GM18873 (cell line): ENCODE results near the gene C2orf68.
"Not testable (repeated sequence)": the region's sequence is repeated elsewhere in the genome, so short reads cannot be mapped to it uniquely, and the experiment has no call there.

Source experiments
- ATAC-seq: cut with Tn5 transposase; IDR thresholded peaks from one replicate; pipeline ENCODE4 v1.9.1; 2021; ENCODE audit warnings: mild to moderate bottlenecking, moderate library complexity, moderate number of reproducible peaks; ENCODE audit not compliant: unreplicated experiment, low FRiP score

C2orf68 gene

DNA sequence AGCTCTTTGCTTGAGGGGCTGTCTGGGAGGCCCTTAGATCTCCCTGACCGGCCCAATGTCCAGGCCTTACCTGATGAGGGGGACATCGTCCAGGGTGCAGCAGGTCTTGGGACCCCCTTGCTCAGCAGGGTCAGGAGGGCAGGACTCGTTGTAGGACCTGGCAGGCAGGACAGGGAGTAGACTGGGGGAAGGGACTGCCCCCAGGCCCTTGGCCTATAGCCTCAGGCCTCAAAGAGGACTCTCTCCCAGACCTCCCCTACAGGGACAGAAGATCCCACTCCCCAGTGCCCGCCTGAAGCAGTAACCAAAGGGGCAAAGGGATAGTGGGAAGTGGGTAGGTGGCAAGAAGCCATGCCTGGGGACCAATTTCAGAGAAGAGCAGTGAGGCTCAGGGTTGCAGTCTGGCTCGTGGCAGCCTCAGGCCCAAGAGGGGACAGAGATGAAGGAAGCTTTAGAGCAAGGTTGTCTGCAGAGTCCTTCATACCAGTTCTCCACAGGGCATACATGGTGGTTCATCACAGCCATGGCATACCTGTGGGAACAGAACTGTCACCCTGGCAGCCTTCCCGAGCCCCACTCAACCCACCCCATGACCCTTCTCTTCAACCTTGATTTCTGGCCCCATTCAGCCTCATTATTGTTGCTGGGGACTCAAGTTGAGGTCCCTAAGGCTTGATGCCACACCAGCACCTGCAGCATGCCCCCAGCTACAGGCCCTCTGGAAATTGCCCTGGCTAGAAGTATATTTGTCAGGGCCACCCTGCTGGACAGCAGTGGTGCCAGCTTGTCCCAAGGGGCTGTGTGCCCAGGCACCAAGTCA is 10.7 kb downstream of the C2orf68 start:
- ATAC-seq: no peak

DNA sequence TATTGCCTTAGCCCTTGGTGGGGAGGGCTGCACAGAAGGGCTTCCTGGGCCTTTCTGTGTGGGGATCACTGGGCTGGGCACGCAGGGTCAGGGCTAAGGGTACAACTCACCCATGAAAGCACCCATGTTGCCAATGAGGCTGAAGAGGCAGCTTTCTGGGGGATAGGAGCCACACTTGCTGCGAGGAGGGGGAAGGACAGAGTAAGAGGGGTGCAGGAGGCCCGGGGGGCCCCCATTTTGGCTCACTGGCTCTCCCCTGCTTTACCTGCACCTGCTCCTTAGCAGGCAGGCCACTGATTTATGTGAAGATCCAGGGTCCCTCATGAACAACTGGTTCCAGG is 11.7 kb downstream of the C2orf68 start:
- no peak for ATAC-seq

DNA sequence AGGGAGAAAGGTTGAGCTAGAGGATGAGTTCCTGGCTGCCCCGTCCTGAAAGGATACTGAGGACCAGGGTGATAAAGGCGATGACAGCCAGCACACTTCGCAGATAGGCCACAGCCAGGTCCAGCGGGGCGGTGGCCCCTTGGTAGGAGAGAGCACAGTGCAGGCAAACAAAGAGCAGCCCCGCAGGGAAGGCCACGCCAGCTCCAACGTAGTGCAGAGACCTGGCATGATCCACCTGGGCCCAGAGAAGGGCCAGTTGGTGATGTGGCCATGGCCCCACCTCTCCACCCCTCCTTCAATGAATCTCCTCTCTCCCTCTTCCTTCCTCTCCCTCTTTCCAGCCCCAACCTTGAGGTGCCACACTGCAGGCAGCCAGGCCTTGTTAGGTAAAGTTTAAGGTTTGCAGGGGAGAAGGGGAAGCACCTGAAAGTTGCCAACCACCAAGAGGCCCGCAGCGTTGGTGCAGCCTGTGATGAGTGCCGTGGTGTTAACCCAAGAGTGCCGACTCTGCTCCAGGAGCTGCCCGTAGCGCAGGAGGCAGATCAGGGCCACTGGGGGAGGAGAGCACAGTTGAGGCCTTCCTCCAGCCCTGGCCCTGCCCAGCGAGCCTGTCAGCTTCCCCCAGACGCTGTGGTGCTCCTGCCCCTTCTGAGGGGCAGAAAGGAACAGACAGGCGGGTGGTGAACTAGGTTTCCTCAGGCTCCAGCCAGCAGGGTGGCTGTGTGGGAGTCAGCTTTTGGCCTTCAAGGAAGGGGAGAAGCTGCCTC is 12.2 kb downstream of the C2orf68 start:
- ATAC-seq: no peak

DNA sequence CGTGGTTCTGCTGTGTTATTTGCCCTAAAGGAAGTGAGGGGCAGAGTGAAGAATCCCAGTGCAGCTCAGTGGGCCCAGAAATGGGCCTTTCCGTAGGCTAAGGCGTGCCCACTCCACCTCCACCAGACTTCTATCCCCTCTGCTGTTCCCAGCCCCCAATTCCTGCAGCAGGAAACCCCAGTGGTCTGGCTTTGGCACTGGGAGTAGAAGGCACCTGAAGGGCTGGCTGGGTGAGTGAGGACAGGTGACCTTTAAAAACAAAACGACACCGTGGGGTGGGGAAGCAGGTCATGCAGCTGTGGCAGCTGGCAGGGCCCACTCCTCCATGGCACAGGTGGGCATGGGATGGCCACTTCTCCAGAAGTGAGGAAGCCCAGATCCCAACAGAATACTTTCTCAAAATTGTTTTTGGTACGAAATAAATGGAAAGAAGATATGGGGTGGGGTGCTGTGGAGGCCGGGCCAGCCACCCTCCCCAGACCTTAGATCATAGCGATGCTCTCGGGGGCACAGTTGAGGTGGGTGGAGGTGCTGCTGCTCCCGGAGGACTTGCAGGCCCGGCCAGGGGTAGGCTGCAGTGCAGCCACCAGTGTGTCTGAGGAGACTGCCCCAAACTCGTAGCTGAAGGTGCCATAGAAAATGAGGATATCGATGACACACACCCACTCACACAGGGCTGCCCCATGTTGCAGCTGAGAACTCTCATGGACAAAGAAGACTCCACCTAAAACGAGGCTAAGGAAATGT is 13.1 kb downstream of the C2orf68 start:
- ATAC-seq: no peak

DNA sequence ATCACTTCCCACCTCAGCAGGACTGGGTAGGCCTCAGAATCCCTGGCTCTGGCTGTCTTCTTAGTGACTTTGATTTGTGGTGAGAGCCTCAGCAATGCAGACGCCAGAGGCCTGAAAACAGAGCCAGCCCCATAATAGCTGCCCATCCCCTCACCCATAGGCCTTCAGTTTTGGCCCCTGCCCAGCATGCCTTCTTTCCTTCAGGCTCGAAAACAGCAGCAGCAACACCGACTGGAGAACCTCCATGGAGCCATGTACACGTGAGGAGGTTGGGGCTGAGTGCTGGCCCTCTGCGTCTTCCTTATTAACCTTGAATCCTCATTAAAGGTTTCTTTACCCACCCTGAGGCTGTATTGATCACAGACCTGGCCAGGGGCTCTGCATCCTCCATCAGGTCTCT is 14.6 kb downstream of the C2orf68 start:
- ATAC-seq: no peak

DNA sequence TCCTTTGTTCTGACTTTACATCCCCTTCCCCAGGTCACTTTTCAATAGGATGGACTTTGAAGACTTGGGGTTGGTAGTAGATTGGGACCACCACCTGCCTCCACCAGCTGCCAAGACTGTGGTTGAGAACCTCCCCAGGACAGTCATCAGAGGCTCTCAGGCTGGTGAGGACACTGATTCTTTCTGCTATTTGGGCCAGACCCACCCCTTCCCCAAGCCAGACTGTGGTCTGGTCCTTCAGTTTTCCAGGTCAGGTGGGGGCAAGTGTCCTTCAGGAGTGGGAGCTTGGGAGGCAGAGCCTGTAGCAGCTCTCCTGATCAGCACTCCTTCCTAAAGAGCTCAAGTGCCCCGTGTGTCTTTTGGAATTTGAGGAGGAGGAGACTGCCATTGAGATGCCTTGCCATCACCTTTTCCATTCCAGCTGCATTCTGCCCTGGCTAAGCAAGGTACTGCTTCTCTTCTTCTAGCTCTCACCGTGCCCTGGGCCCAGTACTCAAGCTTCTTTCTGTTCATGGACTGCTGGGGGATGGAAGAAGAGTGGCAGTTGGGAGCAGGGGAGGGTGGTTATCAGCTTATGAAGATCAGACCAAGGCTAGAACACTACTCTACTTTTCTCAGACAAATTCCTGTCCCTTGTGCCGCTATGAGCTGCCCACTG is 15.3 kb downstream of the C2orf68 start:
- no peak for ATAC-seq

DNA sequence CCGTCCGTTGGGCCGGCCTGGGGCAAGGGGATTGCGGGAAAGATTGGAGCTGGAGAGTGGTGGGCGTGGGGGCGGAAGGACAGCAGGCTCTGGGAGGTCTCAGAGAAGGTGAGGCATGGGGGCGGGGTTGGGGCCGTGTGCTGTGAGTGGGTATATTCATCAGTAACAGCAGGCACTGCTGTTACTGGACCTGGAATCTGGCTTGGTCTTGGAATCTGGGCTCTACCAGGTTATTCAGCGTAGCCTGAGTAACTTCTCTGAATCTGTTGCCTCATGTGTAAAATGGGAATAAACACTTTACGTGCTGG is 15.9 kb downstream of the C2orf68 start:
- no peak for ATAC-seq

DNA sequence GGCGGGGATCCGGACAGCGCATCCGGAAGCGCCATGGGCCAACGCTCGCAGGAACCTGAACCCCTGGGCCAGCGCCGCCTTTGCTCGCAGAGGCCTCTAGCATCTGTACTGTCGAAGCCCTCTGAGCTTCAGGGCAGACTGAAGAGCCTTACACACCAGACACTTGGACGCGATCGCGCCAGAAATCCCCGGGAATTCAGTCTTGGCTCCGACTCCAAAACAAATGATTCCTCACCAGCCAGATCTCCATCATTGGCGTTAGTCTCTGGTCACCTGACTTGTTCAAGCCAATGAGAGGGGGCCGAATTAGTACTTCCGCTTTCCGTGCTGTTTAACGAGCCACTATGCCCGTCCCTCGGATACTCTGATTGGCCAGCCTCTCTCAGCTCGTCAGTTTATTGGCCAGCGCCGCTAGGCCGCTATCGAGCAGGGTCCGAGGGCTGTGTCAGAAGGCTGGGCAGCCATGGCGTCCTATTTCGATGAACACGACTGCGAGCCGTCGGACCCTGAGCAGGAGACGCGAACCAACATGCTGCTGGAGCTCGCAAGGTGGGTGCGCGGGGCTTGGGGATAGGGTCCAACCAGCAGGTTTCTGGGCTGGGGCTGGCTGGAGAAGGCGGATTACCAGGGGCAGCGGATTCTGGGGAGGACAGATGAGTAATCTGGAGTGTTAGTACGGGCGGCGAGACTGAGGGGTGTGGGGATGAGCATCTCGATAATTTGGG is 16.4 kb downstream of the C2orf68 start, which contains the start of gene RNF181:
Gene RNF181 (plus strand): TSS at position 445 of the 725 bp plus-strand sequence. CDS start 19 bp downstream, at position 464.
- peak; percentile 99 for ATAC-seq

DNA sequence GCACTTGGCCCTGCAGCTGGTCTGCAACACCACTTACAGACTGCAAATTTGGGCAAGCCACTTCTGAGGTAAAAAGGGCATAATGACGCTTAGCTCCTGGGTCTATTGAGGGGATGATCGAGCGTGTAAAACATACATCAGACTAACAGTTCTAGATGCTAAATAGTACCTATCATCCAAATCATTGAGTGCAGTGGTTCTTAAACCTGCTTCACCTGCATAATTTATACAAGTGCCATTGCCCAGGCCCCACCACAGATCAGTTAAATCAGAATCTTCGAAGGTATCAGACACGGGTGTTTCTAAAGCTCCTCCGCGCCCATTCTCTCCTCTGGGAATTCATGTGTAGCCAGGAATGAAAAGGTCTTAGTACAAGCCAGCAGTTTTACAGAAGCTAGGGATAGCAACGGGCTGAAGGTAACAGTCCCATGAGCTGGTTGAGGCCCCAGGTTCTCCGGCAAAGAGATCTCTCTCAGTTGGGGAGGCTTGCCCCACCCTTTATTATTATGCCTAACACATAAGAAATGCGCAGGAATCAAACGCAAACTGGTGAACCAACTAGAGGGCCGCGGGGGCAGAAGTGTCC is 17.1 kb downstream of the C2orf68 start:
- ATAC-seq: no peak

DNA sequence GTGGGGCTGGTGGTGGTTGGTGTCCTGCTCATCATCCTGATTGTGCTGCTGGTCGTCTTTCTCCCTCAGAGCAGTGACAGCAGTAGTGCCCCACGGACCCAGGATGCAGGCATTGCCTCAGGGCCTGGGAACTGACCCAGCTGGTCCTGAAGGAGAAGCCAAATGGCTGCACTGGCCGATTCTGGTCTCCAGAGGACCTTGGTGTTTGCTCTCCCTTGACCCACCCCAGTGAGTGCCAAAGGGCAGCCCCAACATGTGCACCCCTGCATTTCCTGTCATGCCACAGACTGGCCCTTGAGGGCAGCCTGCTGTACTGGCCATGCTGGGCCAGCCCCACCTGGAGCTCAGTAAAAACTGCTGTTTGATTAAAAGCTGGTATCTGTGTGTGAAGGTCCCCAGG is 18.8 kb downstream of the C2orf68 start:
- ATAC-seq: no peak

DNA sequence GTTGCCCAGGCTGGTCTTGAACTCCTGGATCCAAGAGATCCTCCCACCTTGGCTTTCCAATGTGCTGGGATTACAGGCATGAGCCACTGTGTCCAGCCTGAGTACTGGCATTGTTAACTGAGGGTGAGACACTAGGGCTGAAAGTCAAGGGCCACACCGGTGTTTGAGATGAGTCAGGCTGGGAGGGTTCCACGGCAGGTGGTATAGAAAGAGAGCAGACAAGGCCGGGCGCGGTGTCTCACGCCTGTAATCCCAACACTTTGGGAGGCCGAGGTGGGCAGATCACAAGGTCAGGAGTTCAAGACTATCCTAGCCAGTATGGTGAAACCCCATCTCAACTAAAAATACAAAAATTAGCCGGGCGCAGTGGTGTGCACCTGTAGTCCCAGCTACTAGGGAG is 19.6 kb downstream of the C2orf68 start:
- ATAC-seq: not testable (repeated sequence)

DNA sequence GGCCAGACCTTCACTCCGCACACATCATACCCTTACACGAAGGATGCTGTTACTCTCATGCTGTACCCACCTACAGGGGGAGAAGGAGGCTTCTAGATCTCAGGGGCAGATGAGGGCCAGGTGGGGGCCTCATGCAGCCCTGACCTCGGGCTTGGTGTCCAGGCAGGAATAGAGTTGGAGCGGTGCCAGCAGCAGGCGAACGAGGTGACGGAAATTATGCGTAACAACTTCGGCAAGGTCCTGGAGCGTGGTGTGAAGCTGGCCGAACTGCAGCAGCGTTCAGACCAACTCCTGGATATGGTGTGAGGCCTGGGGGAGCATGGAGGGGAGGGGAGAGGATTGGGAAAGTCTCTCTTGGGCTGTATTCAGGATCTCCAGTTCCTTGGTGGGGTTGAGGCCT is 20.3 kb downstream of the C2orf68 start:
- ATAC-seq: no peak

DNA sequence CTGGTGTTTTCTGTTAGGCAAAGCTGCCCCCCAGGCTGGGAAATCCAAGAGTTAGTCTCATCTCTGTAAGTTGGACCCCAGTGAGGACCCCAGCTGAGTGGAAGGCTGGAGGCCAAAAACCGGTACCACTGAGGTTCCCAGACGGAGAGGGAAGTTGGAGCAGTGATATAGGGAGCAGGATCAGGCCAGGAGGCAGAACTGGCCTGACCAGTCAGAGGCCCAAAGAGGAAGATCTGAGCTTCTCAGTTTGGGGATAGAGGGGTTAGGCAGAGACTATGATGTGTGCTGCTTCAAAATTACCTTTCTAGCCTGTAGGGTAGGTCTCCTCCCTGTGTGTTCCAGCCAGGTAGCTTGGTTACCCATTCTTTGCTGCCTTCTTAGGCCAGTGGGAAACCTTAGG is 20.9 kb downstream of the C2orf68 start:
- no peak for ATAC-seq

DNA sequence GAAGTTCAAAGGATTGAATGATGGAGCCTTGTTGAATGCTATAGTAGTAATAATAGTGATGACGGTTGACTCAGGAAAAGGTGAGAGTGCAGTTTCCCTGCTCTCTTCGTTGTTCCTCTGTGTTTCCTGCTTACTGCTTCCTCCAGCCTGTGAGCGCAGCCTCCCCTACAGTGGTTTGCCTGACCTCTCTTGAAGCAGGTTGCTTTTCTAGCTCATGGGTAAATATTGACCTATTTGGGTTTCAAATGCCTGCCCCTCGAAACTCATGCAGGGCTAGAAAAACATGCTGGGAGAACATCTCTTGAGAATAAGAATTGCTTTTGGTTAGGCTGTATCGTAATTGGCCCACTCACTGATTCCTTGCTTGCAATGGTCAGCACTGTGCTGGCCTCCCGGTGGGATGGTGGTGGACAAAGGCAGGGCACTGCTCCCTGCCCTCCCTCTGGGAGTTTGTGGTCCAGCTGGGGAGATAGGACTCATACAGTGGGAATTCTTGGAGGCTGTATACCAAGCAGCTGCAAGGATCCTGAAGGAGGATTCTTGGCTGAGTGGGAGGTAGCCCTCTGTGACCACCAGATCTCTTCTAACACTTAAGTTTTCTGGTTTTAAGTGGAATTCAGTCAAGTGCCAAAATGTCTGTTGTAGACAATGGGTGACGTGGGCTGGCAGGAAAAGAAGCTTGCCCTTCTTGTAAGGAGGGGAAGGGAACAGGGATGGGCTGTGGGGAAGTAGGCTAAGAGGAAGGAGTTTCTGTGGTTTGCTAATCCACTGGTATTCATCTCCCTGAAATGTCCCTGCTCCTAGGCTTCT is 21.7 kb downstream of the C2orf68 start:
- ATAC-seq: no peak

DNA sequence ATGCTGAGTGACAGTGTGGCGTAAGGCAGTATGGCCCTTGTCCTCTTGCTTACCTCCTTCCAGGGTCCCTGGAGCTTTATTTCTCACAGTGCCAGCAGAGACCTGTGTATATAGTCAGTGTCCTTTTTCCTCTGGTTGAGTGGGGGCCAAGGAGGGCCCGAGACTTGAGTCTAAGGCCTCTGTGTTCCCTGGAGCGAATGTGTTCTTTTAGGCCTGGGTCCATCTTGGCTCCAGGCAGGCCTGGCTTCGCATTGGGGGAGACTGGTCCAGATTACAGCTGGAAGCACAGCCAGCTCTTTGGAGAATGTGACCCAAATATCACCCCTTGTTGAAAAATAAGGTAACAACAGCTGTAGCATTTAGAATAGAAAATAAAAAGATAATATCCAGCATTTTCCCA is 22.7 kb downstream of the C2orf68 start:
- ATAC-seq: no peak

DNA sequence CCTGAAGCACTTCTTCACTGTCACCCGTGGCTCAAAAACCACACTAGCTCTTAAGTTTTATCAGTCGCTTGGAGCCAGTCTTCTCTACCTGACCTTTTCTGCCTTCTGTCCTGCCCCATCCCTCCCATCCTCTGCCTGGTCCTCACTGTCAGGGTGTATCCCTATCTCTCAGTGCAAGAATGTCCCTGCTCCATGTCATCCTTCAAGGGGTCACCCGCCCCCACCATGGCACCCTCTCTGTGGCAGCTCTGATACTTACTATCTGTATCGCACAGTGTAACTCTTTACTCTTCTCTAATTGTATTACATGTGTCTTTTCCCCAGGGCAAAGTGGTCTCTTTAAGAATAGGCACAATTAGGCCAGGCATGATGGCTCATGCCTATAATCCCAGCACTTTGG is 23.2 kb downstream of the C2orf68 start:
- ATAC-seq: no peak

DNA sequence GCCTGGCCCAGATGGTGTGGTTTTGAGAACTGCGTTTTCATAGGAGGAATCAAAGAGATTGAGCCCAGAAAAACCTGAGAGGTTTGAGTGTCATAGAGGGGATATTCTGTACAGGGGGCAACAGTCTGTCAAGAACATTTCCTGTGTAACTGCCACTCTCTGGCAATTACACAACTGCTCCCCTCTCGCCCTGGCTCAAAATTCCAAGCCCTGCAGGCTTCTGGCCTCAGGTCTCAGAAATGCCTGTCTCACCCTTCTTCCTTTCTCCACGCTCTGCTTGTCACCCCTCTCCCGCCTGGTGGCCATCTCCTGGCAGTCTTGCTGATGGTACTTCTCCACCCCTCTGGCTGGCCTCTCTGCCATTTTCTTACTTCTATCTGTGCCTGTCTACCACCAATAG is 23.6 kb downstream of the C2orf68 start:
- ATAC-seq: no peak

DNA sequence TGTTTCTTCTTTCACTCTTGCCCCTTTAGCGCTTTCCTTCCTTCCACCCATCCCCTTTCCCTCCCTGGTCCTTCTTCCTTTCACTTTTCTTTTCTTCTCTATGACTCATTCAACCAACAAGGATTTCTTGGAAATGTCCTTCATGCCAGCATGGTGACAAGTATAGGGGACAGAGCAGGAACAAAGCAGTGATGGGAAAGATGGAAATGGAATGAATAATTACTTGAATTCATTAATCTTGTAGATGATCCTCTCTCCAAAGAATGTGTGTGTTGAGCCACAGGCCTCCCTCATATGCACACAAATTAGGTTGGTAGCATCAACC is 26.1 kb downstream of the C2orf68 start:
- no peak for ATAC-seq
